ENCODE data around the gene UFC1. TPM values are rescaled to one million over a fixed set of nuclear protein-coding genes. Genes with fewer than 3 reads are reported as not detected.

The UFC1 gene
- total and polyA plus RNA-seq, 2 experiments from 2014 or later = 57.5 to 77.0 TPM

GRCh38 chr1:161111527-161111926 is 42.3 kb upstream of the UFC1 start:
- Histone ChIP-seq H4K20me1 (replicated peaks; ENCODE audit: insufficient read depth) (peaks cover 44% of the 10 kb centered on the region), H2AFZ (no peak overlapping the region), H3K9me2 (ENCODE audit: insufficient read depth) (no peaks in the 10 kb centered on the region), H3F3A (replicated peaks; ENCODE audit: low read depth) (0 out of 2 replicates have a peak, but pooled peaks cover 12% of the 10 kb centered on the region), H3K4me3 (no peak overlapping the region), H3K27me3 (ENCODE audit: insufficient read depth) (no peaks in the 10 kb centered on the region), H3K36me3 (ENCODE audit: insufficient read depth) (no peaks in the 10 kb centered on the region), H3K79me2 (replicated peaks; ENCODE audit: insufficient read depth) (peaks cover 94% of the 10 kb centered on the region), H3K4me1 (ENCODE audit: insufficient read depth) (peaks cover 5% of the 10 kb centered on the region; the same call in 1 of the 2 replicates), H3K27ac (ENCODE audit: low read depth) (no peak overlapping the region), H3K4me2 (no peak overlapping the region)
- H3K27me3 Mint-ChIP-seq (ENCODE audit: insufficient read depth, low read depth, poor library complexity) = no peaks in the 10 kb centered on the region
- no peak overlapping the region for H3K4me3 Mint-ChIP-seq
- H3K4me1 Mint-ChIP-seq = peaks cover 3% of the 10 kb centered on the region; the same call in 1 of the 3 replicates
- H3K27ac Mint-ChIP-seq = no peak overlapping the region
- H3K9me3 Mint-ChIP-seq = no peaks in the 10 kb centered on the region
- DNase-seq (ENCODE audit: low spot score) (no peak), ATAC-seq (no peak)
- TF ChIP-seq POLR2AphosphoS5 (IDR thresholded peaks at IDR 0.05; ENCODE audit: low read depth) (no peak), EZH2phosphoT487 (IDR thresholded peaks at IDR 0.05; ENCODE audit: unreplicated experiment) (no peak), ZNF462 (CRISPR knock-in tag; IDR thresholded peaks at IDR 0.05) (no peak), ETS1 (IDR thresholded peaks at IDR 0.05) (no peak), EZH2 (IDR thresholded peaks at IDR 0.05; ENCODE audit: low read depth, unreplicated experiment) (no peak), CREB1 (CRISPR knock-in tag; IDR thresholded peaks at IDR 0.05; ENCODE audit: low read depth) (no peak), ZNF114 (CRISPR knock-in tag; IDR thresholded peaks at IDR 0.05) (no peak), STAT1 (IDR thresholded peaks at IDR 0.05; ENCODE audit: unreplicated experiment) (no peak), NANOG (IDR thresholded peaks at IDR 0.05; ENCODE audit: borderline replicate concordance) (no peak), REST (IDR thresholded peaks at IDR 0.05; ENCODE audit: unreplicated experiment) (no peak), ZNF331 (CRISPR knock-in tag; IDR thresholded peaks at IDR 0.05; ENCODE audit: low read depth) (no peak), JUNB (IDR thresholded peaks at IDR 0.05; ENCODE audit: unreplicated experiment) (no peak)
- TF ChIP-seq, protein P1, sequence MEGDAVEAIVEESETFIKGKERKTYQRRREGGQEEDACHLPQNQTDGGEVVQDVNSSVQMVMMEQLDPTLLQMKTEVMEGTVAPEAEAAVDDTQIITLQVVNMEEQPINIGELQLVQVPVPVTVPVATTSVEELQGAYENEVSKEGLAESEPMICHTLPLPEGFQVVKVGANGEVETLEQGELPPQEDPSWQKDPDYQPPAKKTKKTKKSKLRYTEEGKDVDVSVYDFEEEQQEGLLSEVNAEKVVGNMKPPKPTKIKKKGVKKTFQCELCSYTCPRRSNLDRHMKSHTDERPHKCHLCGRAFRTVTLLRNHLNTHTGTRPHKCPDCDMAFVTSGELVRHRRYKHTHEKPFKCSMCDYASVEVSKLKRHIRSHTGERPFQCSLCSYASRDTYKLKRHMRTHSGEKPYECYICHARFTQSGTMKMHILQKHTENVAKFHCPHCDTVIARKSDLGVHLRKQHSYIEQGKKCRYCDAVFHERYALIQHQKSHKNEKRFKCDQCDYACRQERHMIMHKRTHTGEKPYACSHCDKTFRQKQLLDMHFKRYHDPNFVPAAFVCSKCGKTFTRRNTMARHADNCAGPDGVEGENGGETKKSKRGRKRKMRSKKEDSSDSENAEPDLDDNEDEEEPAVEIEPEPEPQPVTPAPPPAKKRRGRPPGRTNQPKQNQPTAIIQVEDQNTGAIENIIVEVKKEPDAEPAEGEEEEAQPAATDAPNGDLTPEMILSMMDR (conservative IDR thresholded peaks at IDR 0.05; ENCODE audit: low read depth in 2 of 2) = no peak
- peaks cover 4% of the 10 kb centered on the region; the same call in 1 of the 3 replicates for H3K36me3 Mint-ChIP-seq (ENCODE audit: low read depth)
